ENCODE data around the gene TDRD7. TPM values are rescaled to one million over a fixed set of nuclear protein-coding genes. Genes with fewer than 3 reads are reported as not detected.

Gene TDRD7
- total and polyA plus RNA-seq, 2 of the 8 experiments (the other 6 are each of a cell fraction or from before 2014, with no cell fraction given), result 1.2 to 2.3 TPM

- no peak for TF ChIP-seq CTCF (IDR thresholded peaks at IDR 0.05; ENCODE audit: control extremely low read depth in 1 of 3, insufficient read depth in 1 of 3, low read depth in 1 of 3, low read length in 3 of 3)
- no peak for TF ChIP-seq JUN (IDR thresholded peaks at IDR 0.05; ENCODE audit: low read depth, low read length)
- no peak for TF ChIP-seq SP4 (IDR thresholded peaks at IDR 0.05; ENCODE audit: low read length)
- TF ChIP-seq CBX5 (IDR thresholded peaks at IDR 0.05; ENCODE audit: low read depth, low read length), result no peak
- TF ChIP-seq SIRT6 (IDR thresholded peaks at IDR 0.05; ENCODE audit: low read length), result no peak
- TF ChIP-seq ATF3 (IDR thresholded peaks at IDR 0.05; ENCODE audit: insufficient read depth, low read depth, low read length), result no peak
- TF ChIP-seq MAFK (IDR thresholded peaks at IDR 0.05; ENCODE audit: low read depth, low read length), result no peak
- TF ChIP-seq SP1 (IDR thresholded peaks at IDR 0.05; ENCODE audit: low read depth, low read length), result no peak
- TF ChIP-seq SUZ12 (IDR thresholded peaks at IDR 0.05; ENCODE audit: low read length), result no peak
- no peak for TF ChIP-seq EGR1 (IDR thresholded peaks at IDR 0.05; ENCODE audit: borderline replicate concordance, low read depth, low read length)
Observed at GRCh38 chr9:97384406-97385262, 27.3 kb upstream of the TDRD7 start (continued).

Measured in H1 (cell line).